Activated T-cell treated with anti-CD3 and anti-CD28 coated beads, Interleukin-2, amount 50 U/mL, for 72 hours (primary cell): ENCODE measurements around the gene SV2A. TPM values are rescaled to one million over a fixed set of nuclear protein-coding genes. Genes with fewer than 3 reads are reported as not detected.

ENCODE experiments used
- ATAC-seq, 2 donors: fragments of 150-1000 bp; cut with Tn5 transposase; replicated peaks in 1 of 2; 2 replicates each; pipeline ENCODE4 v1.10.0; 2021; ENCODE audit warnings: moderate library complexity in 2 of 2, mild to moderate bottlenecking in 1 of 2
- DNase-seq, 2 donors: peaks; one replicate each; pipeline ENCODE4 v3.0.0; 2021 to 2022; ENCODE audit warnings: mixed read lengths in 1 of 2
- H3K27ac Mint-ChIP-seq: one replicate; pipeline ENCODE4 v1.8.0; 2022; ENCODE audit warnings: mild to moderate bottlenecking, moderate library complexity, mixed read lengths
- H3K27me3 Mint-ChIP-seq: one replicate; pipeline ENCODE4 v1.8.0; 2022; ENCODE audit warnings: low read depth, mixed read lengths
- H3K36me3 Mint-ChIP-seq, 2 donors: one replicate each; pipeline ENCODE4 v1.8.0; 2022; ENCODE audit warnings: mixed read lengths in 2 of 2, mild to moderate bottlenecking in 1 of 2; ENCODE audit not compliant: insufficient read depth in 2 of 2
- H3K4me1 Mint-ChIP-seq: one replicate; pipeline ENCODE4 v1.8.0; 2022; ENCODE audit warnings: low read depth, mixed read lengths
- H3K4me3 Mint-ChIP-seq, 2 donors: one replicate each; pipeline ENCODE4 v1.8.0; 2022; ENCODE audit warnings: mild to moderate bottlenecking in 2 of 2, mixed read lengths in 2 of 2, moderate library complexity in 2 of 2
- H3K9me3 Mint-ChIP-seq, 2 donors: one replicate each; pipeline ENCODE4 v1.8.0; 2022; ENCODE audit warnings: mixed read lengths in 2 of 2
- total RNA-seq, 2 donors: library from RNA; stranded (reverse); gene quantifications; one replicate each; pipeline ENCODE4 v1.2.3, GENCODE V29; 2022

The SV2A gene
- total RNA-seq, 2 donors from 2014 or later, result 13.0 to 14.8 TPM

- Mint-ChIP-seq H3K27me3 (no peaks in the 10 kb centered on the region), H3K36me3 (peaks cover 21 to 32% of the 10 kb centered on the region in 2 donors), H3K9me3 (no peaks in the 10 kb centered on the region), H3K4me3 (peak overlapping the region; percentile 98 to 99), H3K4me1 (peaks cover 36% of the 10 kb centered on the region), H3K27ac (no peak overlapping the region)
- DNase-seq (no peak), ATAC-seq (no peak)
Observed at GRCh38 chr1:149925751-149926150, 8.1 kb upstream of the SV2A start.

GRCh38 chr1:149925345-149925744 lies 7.7 kb upstream of the SV2A start:
- no peaks in the 10 kb centered on the region for H3K9me3 Mint-ChIP-seq
- DNase-seq (no peak), ATAC-seq (no peak)
- peak overlapping the region; percentile 98 to 99 for H3K4me3 Mint-ChIP-seq
- H3K27me3 Mint-ChIP-seq, result no peaks in the 10 kb centered on the region
- peak overlapping the region; percentile 8 for H3K27ac Mint-ChIP-seq
- H3K36me3 Mint-ChIP-seq, result peaks cover 21 to 32% of the 10 kb centered on the region in 2 donors
- peaks cover 32% of the 10 kb centered on the region for H3K4me1 Mint-ChIP-seq

GRCh38 chr1:149923626-149924025 lies 6.0 kb upstream of the SV2A start:
- DNase-seq (no peak), ATAC-seq (no peak)
- Mint-ChIP-seq H3K27ac (peak overlapping the region; percentile 15), H3K4me1 (peaks cover 30% of the 10 kb centered on the region), H3K27me3 (no peaks in the 10 kb centered on the region), H3K4me3 (no peak overlapping the region), H3K36me3 (peaks cover 21 to 32% of the 10 kb centered on the region in 2 donors), H3K9me3 (no peaks in the 10 kb centered on the region)

GRCh38 chr1:149916898-149917252 lies 769 bp downstream of the SV2A start:
- Mint-ChIP-seq H3K9me3 (no peaks in the 10 kb centered on the region), H3K4me3 (peak overlapping the region; percentile 67 to 89), H3K27me3 (no peaks in the 10 kb centered on the region), H3K27ac (no peak overlapping the region), H3K4me1 (peaks cover 28% of the 10 kb centered on the region), H3K36me3 (peaks cover 0 to 2% of the 10 kb centered on the region in 2 donors)
- DNase-seq (no peak), ATAC-seq (peak; percentile 4 to 8)

- no peak for DNase-seq
- Mint-ChIP-seq H3K27ac (no peak overlapping the region), H3K4me3 (peak overlapping the region; percentile 67 to 89), H3K9me3 (no peaks in the 10 kb centered on the region), H3K27me3 (no peaks in the 10 kb centered on the region), H3K36me3 (no peaks in the 10 kb centered on the region), H3K4me1 (peaks cover 28% of the 10 kb centered on the region)
- ATAC-seq, result peak; percentile 1 to 9
Observed at GRCh38 chr1:149916193-149916897, 1.3 kb downstream of the SV2A start.

- ATAC-seq (no peak), DNase-seq (no peak)
- H3K4me1 Mint-ChIP-seq, result peaks cover 28% of the 10 kb centered on the region
- H3K27ac Mint-ChIP-seq, result no peak overlapping the region
- H3K9me3 Mint-ChIP-seq, result no peaks in the 10 kb centered on the region
- H3K27me3 Mint-ChIP-seq, result no peaks in the 10 kb centered on the region
- no peaks in the 10 kb centered on the region for H3K36me3 Mint-ChIP-seq
- peak overlapping the region; percentile 67 to 89 for H3K4me3 Mint-ChIP-seq
Observed at GRCh38 chr1:149915429-149916192, 2.0 kb downstream of the SV2A start.

GRCh38 chr1:149914545-149914944 lies 3.1 kb downstream of the SV2A start:
- H3K4me3 Mint-ChIP-seq, result no peak overlapping the region
- H3K4me1 Mint-ChIP-seq, result peaks cover 28% of the 10 kb centered on the region
- no peaks in the 10 kb centered on the region for H3K36me3 Mint-ChIP-seq
- ATAC-seq, result no peak
- H3K27ac Mint-ChIP-seq, result no peak overlapping the region
- DNase-seq, result no peak
- no peaks in the 10 kb centered on the region for H3K27me3 Mint-ChIP-seq
- no peaks in the 10 kb centered on the region for H3K9me3 Mint-ChIP-seq

GRCh38 chr1:149906570-149907075 lies 11.0 kb downstream of the SV2A start:
- ATAC-seq (no peak), DNase-seq (no peak)
- Mint-ChIP-seq H3K27me3 (no peaks in the 10 kb centered on the region), H3K36me3 (peaks cover 0 to 4% of the 10 kb centered on the region in 2 donors), H3K4me1 (no peaks in the 10 kb centered on the region), H3K4me3 (no peak overlapping the region), H3K27ac (no peak overlapping the region), H3K9me3 (no peaks in the 10 kb centered on the region)

GRCh38 chr1:149903836-149904491 lies 13.7 kb downstream of the SV2A start:
- H3K27me3 Mint-ChIP-seq, result no peaks in the 10 kb centered on the region
- H3K36me3 Mint-ChIP-seq, result peaks cover 2 to 6% of the 10 kb centered on the region in 2 donors
- DNase-seq (no peak), ATAC-seq (no peak)
- peaks cover 0 to 2% of the 10 kb centered on the region in 2 donors for H3K9me3 Mint-ChIP-seq
- H3K4me1 Mint-ChIP-seq, result peaks cover 20% of the 10 kb centered on the region
- H3K4me3 Mint-ChIP-seq, result no peak overlapping the region
- H3K27ac Mint-ChIP-seq, result no peak overlapping the region

- peak within 1 kb of the TSS; percentile 43 for H3K27ac Mint-ChIP-seq
- H3K36me3 Mint-ChIP-seq, result peaks cover 2 to 6% of the 10 kb centered on the region in 2 donors
- DNase-seq (peak; percentile 84 to 89), ATAC-seq (peak; percentile 98)
- no peaks in the 10 kb centered on the region for H3K27me3 Mint-ChIP-seq
- peaks cover 23% of the 10 kb centered on the region for H3K4me1 Mint-ChIP-seq
- peaks cover 0 to 2% of the 10 kb centered on the region in 2 donors for H3K9me3 Mint-ChIP-seq
- peak within 1 kb of the TSS; percentile 81 to 83 for H3K4me3 Mint-ChIP-seq
Observed at GRCh38 chr1:149899460-149900284, 18.0 kb downstream of the SV2A start, which contains the start of gene BOLA1. TSS of gene BOLA1 (plus strand) at chr1:149899568. CDS start at chr1:149900060, 492 bp downstream.

GRCh38 chr1:149896575-149896974 lies 21.1 kb downstream of the SV2A start:
- Mint-ChIP-seq H3K27me3 (no peaks in the 10 kb centered on the region), H3K9me3 (peaks cover 0 to 2% of the 10 kb centered on the region in 2 donors), H3K27ac (no peak overlapping the region), H3K4me1 (peaks cover 23% of the 10 kb centered on the region), H3K36me3 (peaks cover 2 to 3% of the 10 kb centered on the region in 2 donors), H3K4me3 (no peak overlapping the region)
- DNase-seq, result no peak
- ATAC-seq, result no peak

GRCh38 chr1:149888999-149889289 lies 28.7 kb downstream of the SV2A start:
- Mint-ChIP-seq H3K4me1 (no peaks in the 10 kb centered on the region), H3K27ac (no peak overlapping the region), H3K4me3 (no peak overlapping the region), H3K27me3 (no peaks in the 10 kb centered on the region), H3K9me3 (no peaks in the 10 kb centered on the region), H3K36me3 (no peaks in the 10 kb centered on the region)
- DNase-seq (no peak), ATAC-seq (no peak)
